SK-N-DZ (cell line): Measurements from ENCODE around the gene KCNQ5.
A peak's percentile ranks its signal among the peaks of the same experiment; 100 is the strongest.

Experiments
- DNase-seq: peaks from one replicate; pipeline ENCODE4 v3.0.0-alpha.2; 2015; ENCODE audit warnings: low spot score

KCNQ5 gene

GRCh38 chr6:72675396-72675795 is 53.5 kb downstream of the KCNQ5 start:
- DNase-seq, result no peak

- no peak for DNase-seq
Measured at GRCh38 chr6:72676995-72677394, 55.1 kb downstream of the KCNQ5 start.

GRCh38 chr6:72677740-72678139 is 55.9 kb downstream of the KCNQ5 start:
- DNase-seq, result peak; percentile 48

- DNase-seq, result no peak
Measured at GRCh38 chr6:72683797-72684196, 61.9 kb downstream of the KCNQ5 start.

GRCh38 chr6:72689107-72689954 is 67.5 kb downstream of the KCNQ5 start:
- DNase-seq, result peak; percentile 28

- no peak for DNase-seq
Measured at GRCh38 chr6:72691249-72691648, 69.4 kb downstream of the KCNQ5 start.

- no peak for DNase-seq
Measured at GRCh38 chr6:72696055-72696454, 74.2 kb downstream of the KCNQ5 start.

- no peak for DNase-seq
Measured at GRCh38 chr6:72699159-72699558, 77.3 kb downstream of the KCNQ5 start.

GRCh38 chr6:72702421-72702820 is 80.6 kb downstream of the KCNQ5 start:
- DNase-seq, result no peak

- DNase-seq, result no peak
Measured at GRCh38 chr6:72703093-72703492, 81.2 kb downstream of the KCNQ5 start.

- DNase-seq, result peak; percentile 5
Measured at GRCh38 chr6:72704979-72705378, 83.1 kb downstream of the KCNQ5 start.

GRCh38 chr6:72709431-72709830 is 87.6 kb downstream of the KCNQ5 start:
- no peak for DNase-seq

GRCh38 chr6:72711731-72712130 is 89.9 kb downstream of the KCNQ5 start:
- no peak for DNase-seq

- no peak for DNase-seq
Measured at GRCh38 chr6:72712910-72713309, 91.0 kb downstream of the KCNQ5 start.

GRCh38 chr6:72715119-72715518 is 93.3 kb downstream of the KCNQ5 start:
- DNase-seq, result no peak

- no peak for DNase-seq
Measured at GRCh38 chr6:72716916-72717315, 95.1 kb downstream of the KCNQ5 start.

GRCh38 chr6:72720464-72720863 is 98.6 kb downstream of the KCNQ5 start:
- no peak for DNase-seq

- no peak for DNase-seq
Measured at GRCh38 chr6:72721346-72721745, 99.5 kb downstream of the KCNQ5 start.

- DNase-seq, result no peak
Measured at GRCh38 chr6:72724545-72724944, 102.7 kb downstream of the KCNQ5 start.

GRCh38 chr6:72728706-72729343 is 107.0 kb downstream of the KCNQ5 start:
- DNase-seq, result no peak

GRCh38 chr6:72733045-72733444 is 111.2 kb downstream of the KCNQ5 start:
- DNase-seq, result no peak

- no peak for DNase-seq
Measured at GRCh38 chr6:72738091-72738490, 116.2 kb downstream of the KCNQ5 start.

GRCh38 chr6:72739368-72739779 is 117.5 kb downstream of the KCNQ5 start:
- no peak for DNase-seq
